Bronchial epithelial cell (primary cell): Measurements from ENCODE around the gene FUOM. TPM values are rescaled to one million over a fixed set of nuclear protein-coding genes. Genes with fewer than 3 reads are reported as not detected.

Experiments
- DNase-seq: peaks from one replicate; pipeline ENCODE4 v3.0.0-alpha.2; 2010; ENCODE audit warnings: low read depth
- FAIRE-seq: peaks from 2 replicates; lab custom pipeline; 2011; peaks lifted over from hg19 to GRCh38; lab: Jason Lieb, UNC
- H3K27me3 ChIP-seq: 2 replicates; pipeline ENCODE4 v1.5.1; 2011; ENCODE audit warnings: low read length; ENCODE audit not compliant: control insufficient read depth, insufficient read depth
- H3K36me3 ChIP-seq: 2 replicates; pipeline ENCODE4 v1.5.1; 2011; ENCODE audit warnings: low read length; ENCODE audit not compliant: control insufficient read depth, insufficient read depth
- H3K4me3 ChIP-seq: 2 replicates; pipeline ENCODE4 v1.5.1; 2011; ENCODE audit warnings: mild to moderate bottlenecking, low read depth, low read length, control low read depth
- CTCF ChIP-seq: IDR thresholded peaks from 2 replicates; pipeline ENCODE4 v1.5.1; 2011; ENCODE audit warnings: mild to moderate bottlenecking, moderate library complexity, low read length, control low read depth, inconsistent platforms; ENCODE audit not compliant: insufficient read depth, severe bottlenecking
- total RNA-seq: library from RNA; depleted of rRNA; stranded (reverse); fragments of >200 nt; gene quantifications from 2 replicates; pipeline ENCODE4 v1.2.1, GENCODE V29; 2014

The FUOM gene
- total RNA-seq, 1 donor from 2014 or later = 16.8 TPM

- peaks cover 33% of the 10 kb centered on the region for H3K27me3 ChIP-seq
- no peak for DNase-seq
- no peak for TF ChIP-seq CTCF
- no peak for FAIRE-seq
- H3K36me3 ChIP-seq = no peaks in the 10 kb centered on the region
- no peak within 1 kb of the TSS for H3K4me3 ChIP-seq
These were observed 21.0 kb downstream of the FUOM start, which contains the start of gene CALY for GRCh38 chr10:133336577-133337369. Gene CALY, minus strand, starts transcription at chr10:133336896. Its CDS starts 7,907 bp downstream, at chr10:133328989.

GRCh38 chr10:133336118-133336576 is 21.7 kb downstream of the FUOM start:
- H3K4me3 ChIP-seq = no peak overlapping the region
- TF ChIP-seq CTCF = no peak
- no peak for FAIRE-seq

GRCh38 chr10:133335246-133336117 is 22.3 kb downstream of the FUOM start:
- DNase-seq = no peak
- TF ChIP-seq CTCF = no peak
- H3K27me3 ChIP-seq = peaks cover 33% of the 10 kb centered on the region
- no peaks in the 10 kb centered on the region for H3K36me3 ChIP-seq
- no peak for FAIRE-seq
- H3K4me3 ChIP-seq = peak overlapping the region; percentile 8

More at GRCh38 chr10:133336118-133336576, 21.7 kb downstream of the FUOM start:
- Histone ChIP-seq H3K36me3 (no peaks in the 10 kb centered on the region), H3K27me3 (peaks cover 33% of the 10 kb centered on the region)
- no peak for DNase-seq

DNA sequence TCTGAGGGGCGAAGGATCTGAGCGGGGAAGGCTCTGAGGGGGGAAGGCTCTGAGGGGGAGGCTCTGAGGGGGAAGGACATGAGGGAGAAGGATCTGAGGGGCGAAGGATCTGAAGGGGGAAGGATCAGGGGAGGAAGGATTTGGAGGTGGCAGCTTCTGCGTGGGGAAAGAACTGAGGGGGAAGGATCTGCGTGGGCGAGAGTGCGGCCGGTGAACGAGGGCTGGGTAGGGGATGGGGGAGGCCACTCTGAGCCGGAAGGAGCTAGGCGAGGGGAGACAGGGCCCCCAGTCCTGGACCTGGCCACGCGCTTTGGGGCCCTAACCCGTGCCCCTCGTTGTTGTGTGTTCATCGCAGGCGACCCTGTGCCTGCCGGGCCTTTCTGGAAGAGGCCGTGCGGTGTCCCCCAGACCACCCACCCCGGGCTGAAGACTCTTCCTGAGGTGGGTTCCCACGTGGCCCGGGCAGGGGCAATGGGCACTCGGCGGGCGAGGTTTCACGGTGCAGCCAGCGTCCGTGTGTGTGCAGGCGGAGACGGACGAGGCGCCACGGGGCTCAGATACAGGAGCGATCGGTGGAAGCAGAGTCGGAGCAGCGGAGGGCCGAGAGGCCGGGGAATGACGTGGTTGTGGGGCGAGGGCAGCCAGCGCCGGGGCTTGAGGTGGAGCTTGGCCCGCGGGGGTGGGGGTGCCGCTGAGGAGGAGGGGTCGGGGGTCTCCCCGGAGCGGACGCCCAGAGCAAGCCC is 23.1 kb downstream of the FUOM start:
- DNase-seq (no peak), FAIRE-seq (no peak)
- H3K36me3 ChIP-seq = no peaks in the 10 kb centered on the region
- peaks cover 33% of the 10 kb centered on the region for H3K27me3 ChIP-seq
- H3K4me3 ChIP-seq = peak overlapping the region; percentile 8
- no peak for TF ChIP-seq CTCF

GRCh38 chr10:133332936-133333699 is 24.7 kb downstream of the FUOM start:
- no peak for DNase-seq
- no peak for TF ChIP-seq CTCF
- Histone ChIP-seq H3K27me3 (peaks cover 40% of the 10 kb centered on the region), H3K4me3 (no peak overlapping the region), H3K36me3 (no peaks in the 10 kb centered on the region)
- no peak for FAIRE-seq
